Erythroblast (primary cell): ENCODE results near the gene LLGL2.

Experiments
- GATA1 ChIP-seq: IDR thresholded peaks from 2 replicates; pipeline ENCODE4 v1.6.1; 2011; ENCODE audit warnings: low read depth, mild to moderate bottlenecking, control low read depth, low read length, moderate library complexity
- POLR2A ChIP-seq: IDR thresholded peaks from 2 replicates; pipeline ENCODE4 v1.6.1; 2011; ENCODE audit warnings: mild to moderate bottlenecking, low read length

GRCh38 chr17:75518983-75519537 is 6.4 kb upstream of the LLGL2 start:
- TF ChIP-seq POLR2A (no peak), GATA1 (no peak)
